ENCODE measurements around the gene NACC1.

- TF ChIP-seq POLR2A (IDR thresholded peaks at IDR 0.05) (no peak), CTCF (IDR thresholded peaks at IDR 0.05) (no peak)
Observed at GRCh38 chr19:13163609-13164342, 45.7 kb downstream of the NACC1 start.

Measured in heart left ventricle (tissue), 13 donors.